Measurements from ENCODE around the gene LYSMD2.

LYSMD2 gene

GRCh38 chr15:51681303-51681963 is 56.0 kb downstream of the LYSMD2 start, which contains the start of gene SCG3:
TSS of gene SCG3 (plus strand) at chr15:51681503. CDS start at chr15:51681756, 253 bp downstream.
- Histone ChIP-seq H3K36me3 (replicated peaks) (no peaks in the 10 kb centered on the region), H3K4me3 (ENCODE audit: low read depth, low read length) (no peak within 1 kb of the TSS), H3K27ac (no peak within 1 kb of the TSS), H3K27me3 (replicated peaks) (no peaks in the 10 kb centered on the region)
- TF ChIP-seq, protein P1, sequence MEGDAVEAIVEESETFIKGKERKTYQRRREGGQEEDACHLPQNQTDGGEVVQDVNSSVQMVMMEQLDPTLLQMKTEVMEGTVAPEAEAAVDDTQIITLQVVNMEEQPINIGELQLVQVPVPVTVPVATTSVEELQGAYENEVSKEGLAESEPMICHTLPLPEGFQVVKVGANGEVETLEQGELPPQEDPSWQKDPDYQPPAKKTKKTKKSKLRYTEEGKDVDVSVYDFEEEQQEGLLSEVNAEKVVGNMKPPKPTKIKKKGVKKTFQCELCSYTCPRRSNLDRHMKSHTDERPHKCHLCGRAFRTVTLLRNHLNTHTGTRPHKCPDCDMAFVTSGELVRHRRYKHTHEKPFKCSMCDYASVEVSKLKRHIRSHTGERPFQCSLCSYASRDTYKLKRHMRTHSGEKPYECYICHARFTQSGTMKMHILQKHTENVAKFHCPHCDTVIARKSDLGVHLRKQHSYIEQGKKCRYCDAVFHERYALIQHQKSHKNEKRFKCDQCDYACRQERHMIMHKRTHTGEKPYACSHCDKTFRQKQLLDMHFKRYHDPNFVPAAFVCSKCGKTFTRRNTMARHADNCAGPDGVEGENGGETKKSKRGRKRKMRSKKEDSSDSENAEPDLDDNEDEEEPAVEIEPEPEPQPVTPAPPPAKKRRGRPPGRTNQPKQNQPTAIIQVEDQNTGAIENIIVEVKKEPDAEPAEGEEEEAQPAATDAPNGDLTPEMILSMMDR (IDR thresholded peaks at IDR 0.05; ENCODE audit: low read depth, low read length, missing control alignments), result no peak
- DNase-seq, result peak; percentile 53
- in situ Hi-C loops (cut with HindIII; ENCODE audit: low pct_ligation_motif_present, low sequenced_read_pairs), result no loop called here

DNA sequence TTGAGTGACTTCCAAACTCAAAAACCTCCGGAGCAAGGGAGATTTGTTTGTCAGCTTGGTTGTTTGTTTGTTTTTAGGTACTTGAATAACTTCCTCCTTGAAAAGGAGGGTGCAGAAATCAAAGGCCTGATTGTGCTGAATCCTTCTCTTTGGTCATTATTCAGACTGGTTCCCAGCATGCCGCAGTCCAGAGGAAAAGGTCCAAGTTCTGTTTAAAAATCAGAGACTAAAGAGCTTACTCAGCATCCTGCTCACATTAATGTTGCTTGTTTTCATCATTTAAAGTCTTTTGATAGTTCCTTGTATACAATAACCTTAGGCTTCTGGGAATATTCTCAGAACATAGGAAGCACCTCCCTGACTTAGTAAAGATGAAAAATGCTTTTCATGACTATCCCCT is 57.1 kb downstream of the LYSMD2 start:
- Histone ChIP-seq H3K27me3 (replicated peaks) (no peaks in the 10 kb centered on the region), H3K36me3 (replicated peaks) (no peaks in the 10 kb centered on the region), H3K4me3 (ENCODE audit: low read depth, low read length) (no peak overlapping the region), H3K27ac (no peak overlapping the region)
- in situ Hi-C loops (cut with HindIII; ENCODE audit: low pct_ligation_motif_present, low sequenced_read_pairs), result no loop called here
- TF ChIP-seq, protein P1 (IDR thresholded peaks at IDR 0.05; ENCODE audit: low read depth, low read length, missing control alignments), result no peak
- no peak for DNase-seq

DNA sequence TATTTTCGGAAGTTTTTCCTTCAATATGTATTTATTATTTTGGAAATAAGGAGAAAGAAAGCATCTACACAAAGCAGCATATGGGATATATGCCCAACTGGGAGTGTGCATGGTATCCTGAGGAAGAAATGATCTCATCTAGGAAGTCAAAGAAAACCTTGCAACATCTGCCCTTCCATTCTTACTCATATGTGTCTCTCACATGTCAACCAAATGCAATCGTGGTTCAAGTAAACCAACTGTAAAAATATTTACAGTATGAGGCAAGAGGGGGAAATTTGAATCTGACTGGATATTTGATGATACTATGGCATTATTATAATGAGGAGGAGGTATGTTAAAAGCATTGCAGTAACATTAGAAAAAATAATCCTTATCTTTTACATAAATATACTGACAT is 59.4 kb downstream of the LYSMD2 start:
- TF ChIP-seq, protein P1 (IDR thresholded peaks at IDR 0.05; ENCODE audit: low read depth, low read length, missing control alignments), result no peak
- DNase-seq, result no peak
- Histone ChIP-seq H3K4me3 (ENCODE audit: low read depth, low read length) (no peak overlapping the region), H3K27ac (no peak overlapping the region), H3K36me3 (replicated peaks) (no peaks in the 10 kb centered on the region), H3K27me3 (replicated peaks) (no peaks in the 10 kb centered on the region)
- in situ Hi-C loops (cut with HindIII; ENCODE audit: low pct_ligation_motif_present, low sequenced_read_pairs), result no loop called here

- Histone ChIP-seq H3K27ac (no peak overlapping the region), H3K4me3 (ENCODE audit: low read depth, low read length) (no peak overlapping the region), H3K36me3 (replicated peaks) (no peaks in the 10 kb centered on the region), H3K27me3 (replicated peaks) (no peaks in the 10 kb centered on the region)
- DNase-seq, result no peak
- in situ Hi-C loops (cut with HindIII; ENCODE audit: low pct_ligation_motif_present, low sequenced_read_pairs), result no loop called here
- TF ChIP-seq, protein P1 (IDR thresholded peaks at IDR 0.05; ENCODE audit: low read depth, low read length, missing control alignments), result no peak
Measured at GRCh38 chr15:51677452-51677851, 60.0 kb downstream of the LYSMD2 start.

- no peak for DNase-seq
- H3K27me3 ChIP-seq (replicated peaks), result no peaks in the 10 kb centered on the region
- in situ Hi-C loops (cut with HindIII; ENCODE audit: low pct_ligation_motif_present, low sequenced_read_pairs), result no loop called here
- H3K36me3 ChIP-seq (replicated peaks), result no peaks in the 10 kb centered on the region
- no peak overlapping the region for H3K27ac ChIP-seq
- TF ChIP-seq, protein P1 (IDR thresholded peaks at IDR 0.05; ENCODE audit: low read depth, low read length, missing control alignments), result no peak
- H3K4me3 ChIP-seq (ENCODE audit: low read depth, low read length), result no peak overlapping the region
Measured at GRCh38 chr15:51677021-51677420, 60.4 kb downstream of the LYSMD2 start.

DNA sequence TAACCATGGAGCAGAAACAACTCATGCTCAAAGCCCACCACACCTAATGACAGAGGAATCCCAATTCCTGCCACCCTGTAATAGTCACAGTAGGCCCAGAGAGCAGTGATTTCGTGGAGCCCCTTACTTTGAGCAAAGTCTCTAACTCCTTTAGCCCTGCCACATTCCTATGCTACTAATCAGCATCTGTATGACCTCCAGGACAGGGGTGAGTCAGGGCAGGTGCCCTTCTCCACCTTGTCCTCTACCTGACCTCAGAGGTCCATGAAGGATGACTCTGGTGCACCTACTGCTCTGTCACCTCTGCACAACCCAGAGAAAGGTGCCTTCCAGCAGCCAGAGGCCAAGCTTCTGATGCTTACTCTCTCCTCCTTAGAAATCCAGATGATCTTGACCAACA is 62.2 kb downstream of the LYSMD2 start:
- in situ Hi-C loops (cut with HindIII; ENCODE audit: low pct_ligation_motif_present, low sequenced_read_pairs), result no loop called here
- Histone ChIP-seq H3K4me3 (ENCODE audit: low read depth, low read length) (no peak overlapping the region), H3K27me3 (replicated peaks) (no peaks in the 10 kb centered on the region), H3K36me3 (replicated peaks) (no peaks in the 10 kb centered on the region), H3K27ac (no peak overlapping the region)
- DNase-seq, result no peak
- TF ChIP-seq, protein P1 (IDR thresholded peaks at IDR 0.05; ENCODE audit: low read depth, low read length, missing control alignments), result no peak

Measured in brain microvascular endothelial cell (primary cell).